CD4-positive, alpha-beta T cell treated with Interleukin-1 beta for 1 hour (primary cell): ENCODE measurements around the gene DRAM2.
"Not testable (repeated sequence)": the region's sequence is repeated elsewhere in the genome, so short reads cannot be mapped to it uniquely, and the experiment has no call there.

Experiments
- DNase-seq, 2 donors: peaks; one replicate each; pipeline ENCODE4 v3.0.0-alpha.2; 2020 to 2022

Gene DRAM2

GRCh38 chr1:111142356-111142975 is 2.6 kb upstream of the DRAM2 start:
- no peak for DNase-seq

GRCh38 chr1:111141245-111142220 is 1.6 kb upstream of the DRAM2 start:
- no peak for DNase-seq

GRCh38 chr1:111140680-111140967 is 731 bp upstream of the DRAM2 start:
- DNase-seq = no peak

GRCh38 chr1:111139324-111139955 is 453 bp downstream of the DRAM2 start:
- peak; percentile 7 to 56 for DNase-seq

- DNase-seq = no peak
These were observed 6.0 kb downstream of the DRAM2 start for GRCh38 chr1:111133866-111134265.

- no peak for DNase-seq
These were observed 8.2 kb downstream of the DRAM2 start for GRCh38 chr1:111131693-111132092.

GRCh38 chr1:111129376-111129775 is 10.5 kb downstream of the DRAM2 start:
- DNase-seq = no peak

- peak; percentile 4 to 19 for DNase-seq
These were observed 11.8 kb downstream of the DRAM2 start for GRCh38 chr1:111127923-111128643.

GRCh38 chr1:111126354-111126753 is 13.5 kb downstream of the DRAM2 start:
- no peak for DNase-seq

- no peak for DNase-seq
These were observed 23.4 kb downstream of the DRAM2 start for GRCh38 chr1:111116496-111116895.

GRCh38 chr1:111110197-111110899 is 29.5 kb downstream of the DRAM2 start:
- DNase-seq = no peak

- DNase-seq = no peak
These were observed 34.9 kb downstream of the DRAM2 start for GRCh38 chr1:111104981-111105380.

- no peak for DNase-seq
These were observed 37.8 kb downstream of the DRAM2 start for GRCh38 chr1:111101854-111102642.

GRCh38 chr1:111099289-111099688 is 40.6 kb downstream of the DRAM2 start:
- DNase-seq = no peak

GRCh38 chr1:111097356-111098099 is 42.4 kb downstream of the DRAM2 start:
- no peak for DNase-seq

GRCh38 chr1:111095421-111095820 is 44.5 kb downstream of the DRAM2 start:
- DNase-seq = not testable (repeated sequence)

- DNase-seq = no peak
These were observed 50.3 kb downstream of the DRAM2 start for GRCh38 chr1:111089638-111090037.

GRCh38 chr1:111085676-111086075 is 54.2 kb downstream of the DRAM2 start:
- DNase-seq = no peak

GRCh38 chr1:111084999-111085398 is 54.9 kb downstream of the DRAM2 start:
- no peak for DNase-seq

GRCh38 chr1:111082421-111083203 is 57.3 kb downstream of the DRAM2 start:
- no peak for DNase-seq
